ENCODE results near the gene S100A9. TPM values are rescaled to one million over a fixed set of nuclear protein-coding genes. Genes with fewer than 3 reads are reported as not detected.
"Not testable (repeated sequence)": the region's sequence is repeated elsewhere in the genome, so short reads cannot be mapped to it uniquely, and the experiment has no call there.

S100A9 gene
- total RNA-seq, 1 donor from 2014 or later, result 34,355 TPM

- ATAC-seq, result peak; percentile 34
These were observed 33.5 kb downstream of the S100A9 start, which contains the start of gene S100A8 for GRCh38 chr1:153390938-153391710. S100A8 (minus strand) TSS chr1:153391073; CDS start chr1:153390535, 538 bp downstream.

- no peak for ATAC-seq
These were observed 34.6 kb downstream of the S100A9 start for GRCh38 chr1:153392258-153392657.

GRCh38 chr1:153392822-153393221 lies 35.2 kb downstream of the S100A9 start:
- peak; percentile 40 for ATAC-seq

GRCh38 chr1:153393926-153394325 lies 36.3 kb downstream of the S100A9 start:
- ATAC-seq, result peak; percentile 70

GRCh38 chr1:153394391-153394790 lies 36.7 kb downstream of the S100A9 start:
- ATAC-seq, result no peak

- ATAC-seq, result peak; percentile 37
These were observed 37.6 kb downstream of the S100A9 start for GRCh38 chr1:153395136-153395685.

GRCh38 chr1:153395776-153396175 lies 38.1 kb downstream of the S100A9 start:
- no peak for ATAC-seq

- no peak for ATAC-seq
These were observed 38.8 kb downstream of the S100A9 start for GRCh38 chr1:153396461-153396860.

GRCh38 chr1:153397051-153397923 lies 39.6 kb downstream of the S100A9 start:
- no peak for ATAC-seq

- no peak for ATAC-seq
These were observed 40.4 kb downstream of the S100A9 start for GRCh38 chr1:153397924-153398651.

- no peak for ATAC-seq
These were observed 41.9 kb downstream of the S100A9 start for GRCh38 chr1:153399401-153400055.

- peak; percentile 25 for ATAC-seq
These were observed 42.6 kb downstream of the S100A9 start for GRCh38 chr1:153400244-153400643.

GRCh38 chr1:153401461-153401860 lies 43.8 kb downstream of the S100A9 start:
- ATAC-seq, result no peak

- no peak for ATAC-seq
These were observed 44.6 kb downstream of the S100A9 start for GRCh38 chr1:153402226-153402625.

GRCh38 chr1:153403421-153404085 lies 45.9 kb downstream of the S100A9 start:
- no peak for ATAC-seq

GRCh38 chr1:153404086-153404635 lies 46.5 kb downstream of the S100A9 start:
- ATAC-seq, result no peak

- peak; percentile 64 for ATAC-seq
These were observed 47.1 kb downstream of the S100A9 start for GRCh38 chr1:153404768-153405167.

- peak; percentile 44 for ATAC-seq
These were observed 48.4 kb downstream of the S100A9 start for GRCh38 chr1:153405825-153406599.

- ATAC-seq, result not testable (repeated sequence)
These were observed 49.6 kb downstream of the S100A9 start for GRCh38 chr1:153407274-153407673.
